ENCODE data around the gene INPPL1.

GRCh38 chr11:72241291-72241781 lies 16.8 kb downstream of the INPPL1 start:
- TF ChIP-seq PATZ1 (CRISPR knock-in tag; IDR thresholded peaks at IDR 0.05; ENCODE audit: borderline replicate concordance) (no peak), ISL1 (CRISPR knock-in tag; IDR thresholded peaks at IDR 0.05) (no peak), CREB5 (CRISPR knock-in tag; IDR thresholded peaks at IDR 0.05; ENCODE audit: low read depth) (no peak), RARB (CRISPR knock-in tag; IDR thresholded peaks at IDR 0.05) (no peak), POU6F1 (CRISPR knock-in tag; IDR thresholded peaks at IDR 0.05; ENCODE audit: borderline replicate concordance, low read depth) (no peak), TOX (CRISPR knock-in tag; IDR thresholded peaks at IDR 0.05; ENCODE audit: borderline replicate concordance) (no peak), ZNF70 (CRISPR knock-in tag; IDR thresholded peaks at IDR 0.05) (no peak), CSDC2 (CRISPR knock-in tag; IDR thresholded peaks at IDR 0.05) (no peak), SNAI2 (CRISPR knock-in tag; IDR thresholded peaks at IDR 0.05) (no peak)
